Measurements from ENCODE around the gene PARVG. TPM values are rescaled to one million over a fixed set of nuclear protein-coding genes. Genes with fewer than 3 reads are reported as not detected.

Gene PARVG
- polyA plus RNA-seq, 1 experiment: 0.01 TPM

DNA sequence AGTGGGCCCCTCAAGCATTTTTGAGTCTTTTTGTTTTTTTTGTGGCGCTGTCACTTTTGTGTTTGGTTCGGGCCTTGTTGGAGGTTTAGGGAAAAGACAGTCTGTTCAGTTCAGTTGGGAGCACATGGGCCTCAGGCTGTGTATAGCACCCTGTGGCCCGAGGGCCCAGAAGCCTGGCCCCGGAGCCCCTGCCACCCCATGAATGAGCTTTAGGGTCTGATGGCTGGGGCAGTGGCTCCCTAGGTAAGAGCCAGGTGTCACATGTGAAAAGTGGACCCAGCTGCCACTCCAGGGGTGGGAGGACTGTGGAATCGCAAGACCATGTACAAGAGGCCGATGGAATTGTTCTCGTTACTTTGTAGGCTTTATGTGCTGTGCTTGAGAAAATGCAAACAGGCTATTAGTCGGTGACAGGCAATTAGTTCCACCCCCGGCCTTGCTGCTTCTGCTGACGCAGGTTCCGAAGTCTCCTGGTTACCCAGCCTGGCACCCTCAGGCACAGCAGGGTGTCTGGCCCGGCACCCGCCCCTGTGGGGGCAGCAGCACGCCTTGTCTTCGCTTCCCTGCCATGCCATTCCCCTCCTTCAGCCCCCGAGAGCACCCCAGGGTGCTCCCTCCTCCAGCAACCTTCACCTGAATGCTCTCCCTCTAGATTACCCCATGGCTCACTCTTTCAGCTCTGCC lies 38.2 kb upstream of the PARVG start:
- POLR2A ChIA-PET: interaction anchor here (0.7 kb wide), 1 partner anchor 146 kb away, joined by 4 read pairs; no protein-coding TSS in a partner anchor
- H3K27ac ChIP-seq (ENCODE audit: low read depth, low read length): no peak overlapping the region
- DNase-seq (ENCODE audit: low read depth, low spot score): no peak
- CTCF ChIA-PET: interaction anchor here (0.6 to 1.2 kb wide), 2 partner anchors 483 to 485 kb away, joined by 3 read pairs; no protein-coding TSS in a partner anchor
- H3K4me3 ChIP-seq (ENCODE audit: low read depth, low read length): no peak overlapping the region
- peaks cover 6% of the 10 kb centered on the region for H3K9me3 ChIP-seq (ENCODE audit: control insufficient read depth, insufficient read depth, low read length)
- no peaks in the 10 kb centered on the region for H3K27me3 ChIP-seq (ENCODE audit: control insufficient read depth, insufficient read depth, low read length)
- TF ChIP-seq, protein P1, sequence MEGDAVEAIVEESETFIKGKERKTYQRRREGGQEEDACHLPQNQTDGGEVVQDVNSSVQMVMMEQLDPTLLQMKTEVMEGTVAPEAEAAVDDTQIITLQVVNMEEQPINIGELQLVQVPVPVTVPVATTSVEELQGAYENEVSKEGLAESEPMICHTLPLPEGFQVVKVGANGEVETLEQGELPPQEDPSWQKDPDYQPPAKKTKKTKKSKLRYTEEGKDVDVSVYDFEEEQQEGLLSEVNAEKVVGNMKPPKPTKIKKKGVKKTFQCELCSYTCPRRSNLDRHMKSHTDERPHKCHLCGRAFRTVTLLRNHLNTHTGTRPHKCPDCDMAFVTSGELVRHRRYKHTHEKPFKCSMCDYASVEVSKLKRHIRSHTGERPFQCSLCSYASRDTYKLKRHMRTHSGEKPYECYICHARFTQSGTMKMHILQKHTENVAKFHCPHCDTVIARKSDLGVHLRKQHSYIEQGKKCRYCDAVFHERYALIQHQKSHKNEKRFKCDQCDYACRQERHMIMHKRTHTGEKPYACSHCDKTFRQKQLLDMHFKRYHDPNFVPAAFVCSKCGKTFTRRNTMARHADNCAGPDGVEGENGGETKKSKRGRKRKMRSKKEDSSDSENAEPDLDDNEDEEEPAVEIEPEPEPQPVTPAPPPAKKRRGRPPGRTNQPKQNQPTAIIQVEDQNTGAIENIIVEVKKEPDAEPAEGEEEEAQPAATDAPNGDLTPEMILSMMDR (IDR thresholded peaks at IDR 0.05; ENCODE audit: low read depth, low read length): no peak

DNA sequence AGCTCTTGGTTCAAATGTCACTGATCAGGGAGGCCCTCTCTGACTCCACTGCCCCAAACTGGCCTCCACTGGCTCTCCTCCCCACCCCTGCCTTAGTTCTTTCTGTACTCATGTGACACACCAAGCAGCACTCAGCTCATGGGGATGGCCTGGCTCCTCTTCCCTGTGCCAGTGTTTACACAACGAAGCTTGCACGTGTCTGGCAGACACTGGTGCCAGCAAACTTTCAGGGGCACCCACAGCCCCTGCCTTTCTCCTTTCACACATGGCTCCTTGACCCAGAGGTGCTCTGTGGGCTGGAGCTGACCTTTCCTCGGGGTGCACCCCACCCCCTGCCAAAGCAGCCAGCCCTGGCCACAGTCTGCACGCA lies 37.6 kb upstream of the PARVG start:
- CTCF ChIA-PET: interaction anchor here (1.2 kb wide), 1 partner anchor 483 kb away, joined by 3 read pairs; no protein-coding TSS in a partner anchor
- H3K9me3 ChIP-seq (ENCODE audit: control insufficient read depth, insufficient read depth, low read length): peaks cover 1% of the 10 kb centered on the region; the same call in 1 of the 2 replicates
- H3K27ac ChIP-seq (ENCODE audit: low read depth, low read length): no peak overlapping the region
- no peak for DNase-seq (ENCODE audit: low read depth, low spot score)
- H3K4me3 ChIP-seq (ENCODE audit: low read depth, low read length): no peak overlapping the region
- TF ChIP-seq, protein P1 (IDR thresholded peaks at IDR 0.05; ENCODE audit: low read depth, low read length): no peak
- H3K27me3 ChIP-seq (ENCODE audit: control insufficient read depth, insufficient read depth, low read length): no peaks in the 10 kb centered on the region
- POLR2A ChIA-PET: interaction anchor here (0.6 kb wide), 1 partner anchor 75 kb away, joined by 3 read pairs; no protein-coding TSS in a partner anchor

DNA sequence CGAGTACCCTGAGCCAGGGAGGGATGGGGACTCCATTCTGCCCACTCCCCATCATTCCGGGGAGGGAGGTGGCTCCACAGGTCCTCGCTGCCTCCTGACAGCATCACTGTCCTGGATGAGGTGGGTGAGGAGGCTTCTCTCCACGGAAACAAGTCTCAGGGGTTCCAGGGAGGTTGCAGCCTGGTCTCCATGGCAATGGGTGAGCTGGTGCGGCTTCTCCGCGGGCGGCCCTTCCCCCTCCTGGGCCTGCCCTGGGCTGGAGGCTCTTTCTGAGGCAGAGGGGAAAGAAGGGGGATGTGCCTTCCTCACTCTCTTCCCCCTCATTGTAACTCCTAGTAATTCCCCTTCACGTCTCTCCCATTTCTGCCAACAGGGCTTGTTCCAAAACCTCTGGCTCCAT lies 37.1 kb upstream of the PARVG start:
- ChIA-PET CTCF (interaction anchor here (1.2 kb wide), 1 partner anchor 482 kb away, joined by 3 read pairs; no protein-coding TSS in a partner anchor), POLR2A (interaction anchor here (0.6 kb wide), 1 partner anchor 76 kb away, joined by 3 read pairs; no protein-coding TSS in a partner anchor)
- Histone ChIP-seq H3K27me3 (ENCODE audit: control insufficient read depth, insufficient read depth, low read length) (no peaks in the 10 kb centered on the region), H3K27ac (ENCODE audit: low read depth, low read length) (no peak overlapping the region), H3K4me3 (ENCODE audit: low read depth, low read length) (no peak overlapping the region), H3K9me3 (ENCODE audit: control insufficient read depth, insufficient read depth, low read length) (no peaks in the 10 kb centered on the region)
- TF ChIP-seq, protein P1 (IDR thresholded peaks at IDR 0.05; ENCODE audit: low read depth, low read length): no peak
- DNase-seq (ENCODE audit: low read depth, low spot score): no peak

DNA sequence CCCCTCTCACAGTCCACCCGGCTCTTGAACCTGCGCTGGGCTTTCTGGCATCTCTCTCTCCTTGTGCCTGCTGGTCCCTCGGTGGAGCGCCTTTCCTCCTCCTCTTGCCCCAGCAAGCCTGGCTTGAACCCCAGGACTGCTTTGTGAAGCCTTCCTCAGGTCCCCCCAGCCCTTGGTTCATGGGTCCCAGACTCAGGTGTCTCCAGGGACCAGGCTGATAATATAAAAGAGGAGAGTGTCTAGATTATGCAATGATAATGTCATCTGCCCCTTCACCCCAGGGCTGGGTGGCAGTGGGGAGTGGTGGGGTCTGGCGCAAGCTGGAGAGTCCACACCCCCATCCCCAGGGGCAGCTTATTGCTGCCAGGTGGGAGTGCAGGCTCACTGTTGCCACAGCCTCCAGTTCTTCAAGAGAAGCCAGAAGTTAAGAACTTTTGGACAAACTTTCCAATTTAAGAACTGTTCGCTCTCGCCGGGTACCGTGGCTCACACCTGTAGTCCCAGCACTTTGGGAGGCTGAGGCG lies 36.6 kb upstream of the PARVG start:
- TF ChIP-seq, protein P1 (IDR thresholded peaks at IDR 0.05; ENCODE audit: low read depth, low read length): no peak
- ChIA-PET CTCF (no interaction called here), POLR2A (no interaction called here)
- H3K9me3 ChIP-seq (ENCODE audit: control insufficient read depth, insufficient read depth, low read length): no peaks in the 10 kb centered on the region
- DNase-seq (ENCODE audit: low read depth, low spot score): no peak
- no peaks in the 10 kb centered on the region for H3K27me3 ChIP-seq (ENCODE audit: control insufficient read depth, insufficient read depth, low read length)
- H3K27ac ChIP-seq (ENCODE audit: low read depth, low read length): no peak overlapping the region
- no peak overlapping the region for H3K4me3 ChIP-seq (ENCODE audit: low read depth, low read length)

DNA sequence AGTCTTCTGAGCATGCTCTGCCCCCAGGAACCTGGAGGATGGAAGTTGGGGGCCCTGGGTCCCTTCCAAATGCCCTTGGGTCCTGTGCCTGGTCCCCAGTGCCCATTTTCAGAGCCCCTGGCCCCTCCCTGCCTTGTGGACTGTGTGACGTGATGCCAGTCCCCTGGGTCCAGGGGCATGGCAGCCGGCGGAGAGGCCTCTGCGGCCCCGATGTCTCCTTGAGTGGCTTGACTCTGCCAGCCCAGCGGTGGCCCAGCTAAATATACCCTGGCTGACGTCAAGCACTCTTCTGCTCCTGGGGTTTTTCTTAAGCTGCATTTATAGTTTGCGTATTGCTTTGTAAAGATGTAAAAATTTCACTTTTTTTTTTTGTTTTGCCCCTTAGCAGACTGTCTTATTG lies 35.2 kb upstream of the PARVG start:
- Histone ChIP-seq H3K27ac (ENCODE audit: low read depth, low read length) (no peak overlapping the region), H3K27me3 (ENCODE audit: control insufficient read depth, insufficient read depth, low read length) (no peaks in the 10 kb centered on the region), H3K9me3 (ENCODE audit: control insufficient read depth, insufficient read depth, low read length) (no peaks in the 10 kb centered on the region), H3K4me3 (ENCODE audit: low read depth, low read length) (no peak overlapping the region)
- ChIA-PET CTCF (interaction anchor here (1.0 kb wide), 1 partner anchor 152 kb away, joined by 3 read pairs; no protein-coding TSS in a partner anchor), POLR2A (no interaction called here)
- TF ChIP-seq, protein P1 (IDR thresholded peaks at IDR 0.05; ENCODE audit: low read depth, low read length): no peak
- DNase-seq (ENCODE audit: low read depth, low spot score): no peak
